ENCODE results near the gene FCER1A. TPM values are rescaled to one million over a fixed set of nuclear protein-coding genes. Genes with fewer than 3 reads are reported as not detected.

The FCER1A gene
- not detected in 2 replicates for total RNA-seq

- DNase-seq (ENCODE audit: low read depth, low spot score): no peak
Measured at GRCh38 chr1:159302095-159302494, at the start of gene FCER1A. FCER1A (plus strand) TSS chr1:159302336; CDS start chr1:159302365, 29 bp downstream.

GRCh38 chr1:159261311-159261710, 40.8 kb upstream of the FCER1A start:
- DNase-seq (ENCODE audit: low read depth, low spot score): no peak

- DNase-seq (ENCODE audit: low read depth, low spot score): no peak
Measured at GRCh38 chr1:159261721-159262494, 40.2 kb upstream of the FCER1A start.

- DNase-seq (ENCODE audit: low read depth, low spot score): no peak
Measured at GRCh38 chr1:159266832-159267231, 35.3 kb upstream of the FCER1A start.

- no peak for DNase-seq (ENCODE audit: low read depth, low spot score)
Measured at GRCh38 chr1:159274631-159275030, 27.5 kb upstream of the FCER1A start.

- no peak for DNase-seq (ENCODE audit: low read depth, low spot score)
Measured at GRCh38 chr1:159275891-159276290, 26.2 kb upstream of the FCER1A start.

- no peak for DNase-seq (ENCODE audit: low read depth, low spot score)
Measured at GRCh38 chr1:159279773-159280172, 22.4 kb upstream of the FCER1A start.

- peak; percentile 1 for DNase-seq (ENCODE audit: low read depth, low spot score)
Measured at GRCh38 chr1:159282118-159282517, 20.0 kb upstream of the FCER1A start.

GRCh38 chr1:159289060-159289459, 13.1 kb upstream of the FCER1A start:
- DNase-seq (ENCODE audit: low read depth, low spot score): no peak

GRCh38 chr1:159291424-159291823, 10.7 kb upstream of the FCER1A start:
- DNase-seq (ENCODE audit: low read depth, low spot score): no peak

GRCh38 chr1:159296706-159297375, 5.3 kb upstream of the FCER1A start:
- DNase-seq (ENCODE audit: low read depth, low spot score): no peak

- DNase-seq (ENCODE audit: low read depth, low spot score): no peak
Measured at GRCh38 chr1:159300146-159300545, 2.0 kb upstream of the FCER1A start.

GRCh38 chr1:159307346-159308020, 5.3 kb downstream of the FCER1A start:
- DNase-seq (ENCODE audit: low read depth, low spot score): no peak

GRCh38 chr1:159311679-159312078, 9.5 kb downstream of the FCER1A start:
- no peak for DNase-seq (ENCODE audit: low read depth, low spot score)

- DNase-seq (ENCODE audit: low read depth, low spot score): no peak
Measured at GRCh38 chr1:159315381-159315780, 13.2 kb downstream of the FCER1A start.

GRCh38 chr1:159318784-159319551, 16.8 kb downstream of the FCER1A start:
- DNase-seq (ENCODE audit: low read depth, low spot score): no peak

GRCh38 chr1:159334797-159335196, 32.7 kb downstream of the FCER1A start:
- DNase-seq (ENCODE audit: low read depth, low spot score): no peak

GRCh38 chr1:159338018-159338417, 35.9 kb downstream of the FCER1A start:
- no peak for DNase-seq (ENCODE audit: low read depth, low spot score)

- no peak for DNase-seq (ENCODE audit: low read depth, low spot score)
Measured at GRCh38 chr1:159339536-159339935, 37.4 kb downstream of the FCER1A start.

- DNase-seq (ENCODE audit: low read depth, low spot score): no peak
Measured at GRCh38 chr1:159341736-159342135, 39.6 kb downstream of the FCER1A start.

- no peak for DNase-seq (ENCODE audit: low read depth, low spot score)
Measured at GRCh38 chr1:159342761-159343425, 40.8 kb downstream of the FCER1A start.

All from pulmonary artery endothelial cell (primary cell).